WI38 (cell line): Measurements from ENCODE around the gene KIF18B.

Experiments used
- H3K4me3 ChIP-seq: 2 replicates; pipeline ENCODE4 v1.5.1; 2011; ENCODE audit warnings: low read depth, mild to moderate bottlenecking, control low read depth, low read length
- CTCF ChIP-seq: IDR thresholded peaks from 2 replicates; pipeline ENCODE4 v1.5.1; 2012; ENCODE audit warnings: low read depth, mild to moderate bottlenecking, control low read depth, low read length

KIF18B gene

GRCh38 chr17:44933824-44934744, 13.5 kb downstream of the KIF18B start:
- no peak overlapping the region for H3K4me3 ChIP-seq

GRCh38 chr17:44932787-44933097, 14.8 kb downstream of the KIF18B start:
- TF ChIP-seq CTCF: no peak
- no peak overlapping the region for H3K4me3 ChIP-seq

More at GRCh38 chr17:44933824-44934744, 13.5 kb downstream of the KIF18B start:
- no peak for TF ChIP-seq CTCF

- TF ChIP-seq CTCF: no peak
- H3K4me3 ChIP-seq: no peak overlapping the region
Observed at GRCh38 chr17:44932096-44932786, 15.3 kb downstream of the KIF18B start.

GRCh38 chr17:44931376-44931775, 16.2 kb downstream of the KIF18B start:
- no peak for TF ChIP-seq CTCF
- no peak overlapping the region for H3K4me3 ChIP-seq

- H3K4me3 ChIP-seq: no peak overlapping the region
- no peak for TF ChIP-seq CTCF
Observed at GRCh38 chr17:44930667-44931066, 16.9 kb downstream of the KIF18B start.

- no peak for TF ChIP-seq CTCF
- H3K4me3 ChIP-seq: no peak overlapping the region
Observed at GRCh38 chr17:44928950-44929720, 18.4 kb downstream of the KIF18B start.
